Esophagus (tissue), 2 donors: ENCODE results near the gene CPA2. TPM values are rescaled to one million over a fixed set of nuclear protein-coding genes. Genes with fewer than 3 reads are reported as not detected.
"Not testable (repeated sequence)": the region's sequence is repeated elsewhere in the genome, so short reads cannot be mapped to it uniquely, and the experiment has no call there.

Experiments
- H3K27ac ChIP-seq, 2 donors: one replicate each; pipeline ENCODE4 v1.5.1; 2013; ENCODE audit warnings: low read depth in 2 of 2, mild to moderate bottlenecking in 2 of 2, inconsistent platforms in 1 of 2, low read length in 1 of 2, moderate library complexity in 1 of 2
- H3K27me3 ChIP-seq, 2 donors: one replicate each; pipeline ENCODE4 v1.6.1; 2013; ENCODE audit warnings: low read length in 2 of 2, control low read depth in 1 of 2, mild to moderate bottlenecking in 1 of 2; ENCODE audit not compliant: insufficient read depth in 2 of 2, control insufficient read depth in 1 of 2
- H3K36me3 ChIP-seq, 2 donors: one replicate each; pipeline ENCODE4 v1.6.1; 2013; ENCODE audit warnings: low read length in 1 of 2; ENCODE audit not compliant: control insufficient read depth in 2 of 2, insufficient read depth in 2 of 2
- H3K4me1 ChIP-seq, 2 donors: one replicate each; pipeline ENCODE4 v1.6.1; 2013; ENCODE audit warnings: low read length in 1 of 2; ENCODE audit not compliant: control insufficient read depth in 2 of 2, insufficient read depth in 2 of 2
- H3K4me3 ChIP-seq, 2 donors: one replicate each; pipeline ENCODE4 v1.5.1; 2013; ENCODE audit warnings: low read length in 2 of 2, mild to moderate bottlenecking in 2 of 2, low read depth in 1 of 2, moderate library complexity in 1 of 2
- H3K9me3 ChIP-seq, 2 donors: one replicate each; pipeline ENCODE4 v1.6.1; 2013; ENCODE audit warnings: mild to moderate bottlenecking in 2 of 2, low read depth in 1 of 2, low read length in 1 of 2, moderate library complexity in 1 of 2; ENCODE audit not compliant: control insufficient read depth in 2 of 2, insufficient read depth in 1 of 2
- WGBS, 2 donors: extraction: QIAGEN DNeasy Blood & Tissue Kit; methylation state at CpG; one replicate each; pipeline ENCODE4 v1.1.7; 2013; 5-methylcytosine and 5-hydroxymethylcytosine counted together
- polyA plus RNA-seq, 2 donors: library from polyadenylated mRNA; stranded (reverse); fragments of 200-250 nt; gene quantifications; one replicate each; pipeline ENCODE4 v1.2.3, GENCODE V29; 2013
- donor health status: healthy with polysubstance abuse.
- donor health status: Bipolar disorder and iron deficiency.

CPA2 gene
- polyA plus RNA-seq, 2 donors: 0.14 to 0.37 TPM

DNA sequence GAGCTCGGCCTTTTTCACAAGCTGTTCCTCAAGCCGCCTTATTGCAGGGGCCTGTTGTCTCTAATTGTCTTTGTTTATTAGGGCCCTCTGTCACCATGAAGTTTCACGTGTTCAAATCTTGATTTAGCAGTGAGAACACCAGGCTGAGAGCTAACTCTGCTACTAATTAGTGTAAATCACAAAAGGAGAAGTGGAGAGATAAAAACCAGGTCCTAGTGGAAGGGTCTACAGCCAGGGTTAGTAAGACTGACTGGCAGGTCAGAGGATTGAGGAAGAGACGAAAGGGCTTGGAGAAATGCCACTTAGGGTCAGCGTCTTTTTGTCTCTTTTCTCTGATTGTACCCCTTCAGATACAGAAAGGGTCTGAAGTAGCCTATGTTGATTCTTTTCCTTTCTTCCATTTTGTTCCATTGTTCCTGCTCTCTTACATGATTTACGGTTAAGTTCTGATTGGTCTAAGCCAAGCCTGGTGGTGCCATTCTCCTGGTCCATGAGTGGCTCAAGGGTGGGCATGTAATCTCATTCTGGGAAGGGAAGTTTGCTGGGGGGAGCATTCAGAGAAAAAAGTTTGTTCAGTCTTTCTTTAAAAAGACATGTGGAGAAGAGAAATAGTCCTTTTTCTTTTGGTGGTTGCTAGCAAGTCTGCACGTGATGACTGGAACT is 37.7 kb upstream of the CPA2 start:
- H3K36me3 ChIP-seq: no peaks in the 10 kb centered on the region
- no peak overlapping the region for H3K27ac ChIP-seq
- no peak overlapping the region for H3K4me3 ChIP-seq
- no peaks in the 10 kb centered on the region for H3K9me3 ChIP-seq
- H3K4me1 ChIP-seq: no peaks in the 10 kb centered on the region
- H3K27me3 ChIP-seq: no peaks in the 10 kb centered on the region
- 82 to 83% methylated on average over 7 of the region's 7 CpGs for WGBS, 2 donors

DNA sequence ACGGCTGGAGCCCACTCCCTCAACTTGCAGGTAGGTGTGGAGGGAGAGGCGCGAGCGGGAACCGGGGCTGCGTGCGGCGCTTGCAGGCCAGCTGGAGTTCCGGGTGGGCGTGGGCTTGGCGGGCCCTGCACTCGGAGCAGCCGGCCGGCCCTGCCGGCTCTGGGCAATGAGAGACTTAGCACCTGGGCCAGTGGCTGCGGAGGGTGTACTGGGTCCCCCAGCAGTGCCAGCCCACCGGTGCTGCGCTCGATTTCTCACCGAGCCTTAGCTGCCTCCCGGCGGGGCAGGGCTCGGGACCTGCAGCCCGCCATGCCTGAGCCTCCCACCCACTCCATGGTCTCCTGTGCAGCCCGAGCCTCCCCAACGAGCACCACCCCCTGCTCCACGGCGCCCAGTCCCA is 36.7 kb upstream of the CPA2 start:
- not testable (repeated sequence) for H3K27me3 ChIP-seq, H3K27ac ChIP-seq, H3K36me3 ChIP-seq, H3K4me1 ChIP-seq, H3K9me3 ChIP-seq, H3K4me3 ChIP-seq
- WGBS, 2 donors: 92 to 94% methylated on average over 27 to 28 of the region's 28 CpGs

DNA sequence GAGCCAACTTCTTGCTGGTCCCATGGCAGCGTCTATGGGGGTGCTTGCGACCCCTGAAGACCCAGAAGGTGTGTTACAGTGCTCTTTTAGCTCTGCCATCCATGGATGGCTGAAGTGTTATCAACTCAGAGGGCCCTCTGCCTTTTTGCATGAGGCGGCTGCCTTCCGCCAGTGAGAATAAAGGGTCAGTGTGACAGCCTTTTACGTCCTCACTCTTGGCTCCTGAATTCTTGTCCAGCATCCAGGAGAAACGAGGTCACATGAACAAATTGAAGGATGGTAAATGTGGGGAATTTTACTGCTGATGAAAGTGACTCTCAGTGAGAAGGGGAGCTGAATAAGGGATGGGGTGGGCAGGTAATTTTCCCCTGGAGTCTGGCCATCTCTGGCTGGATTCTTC is 34.9 kb upstream of the CPA2 start:
- Histone ChIP-seq H3K4me3 (no peak overlapping the region), H3K27ac (no peak overlapping the region), H3K27me3 (no peaks in the 10 kb centered on the region), H3K36me3 (no peaks in the 10 kb centered on the region), H3K9me3 (no peaks in the 10 kb centered on the region), H3K4me1 (no peaks in the 10 kb centered on the region)
- 74 to 77% methylated on average over 6 of the region's 6 CpGs for WGBS, 2 donors

DNA sequence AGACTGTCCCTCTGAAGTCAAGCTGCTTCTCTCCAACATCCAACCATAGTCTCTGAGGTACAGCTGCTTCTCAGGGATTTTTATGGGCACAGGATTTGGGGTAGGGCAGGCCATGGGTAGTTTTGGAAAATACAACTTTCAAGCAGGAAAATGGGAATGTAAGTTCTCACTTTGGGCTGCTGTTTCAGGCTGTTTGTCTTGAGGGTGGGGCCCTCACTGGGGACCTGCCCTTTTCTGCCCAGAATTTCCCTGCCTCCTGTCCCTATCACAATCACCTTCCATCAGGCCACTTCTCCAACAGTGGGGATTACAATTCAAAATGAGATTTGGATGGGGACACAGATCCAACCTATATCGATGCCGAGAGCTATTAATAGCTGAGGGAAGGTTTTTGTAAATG is 34.5 kb upstream of the CPA2 start:
- Histone ChIP-seq H3K4me1 (no peaks in the 10 kb centered on the region), H3K36me3 (no peaks in the 10 kb centered on the region), H3K27ac (no peak overlapping the region), H3K4me3 (no peak overlapping the region), H3K27me3 (no peaks in the 10 kb centered on the region), H3K9me3 (no peaks in the 10 kb centered on the region)
- WGBS, 2 donors: 85 to 86% methylated on average over 2 of the region's 2 CpGs

DNA sequence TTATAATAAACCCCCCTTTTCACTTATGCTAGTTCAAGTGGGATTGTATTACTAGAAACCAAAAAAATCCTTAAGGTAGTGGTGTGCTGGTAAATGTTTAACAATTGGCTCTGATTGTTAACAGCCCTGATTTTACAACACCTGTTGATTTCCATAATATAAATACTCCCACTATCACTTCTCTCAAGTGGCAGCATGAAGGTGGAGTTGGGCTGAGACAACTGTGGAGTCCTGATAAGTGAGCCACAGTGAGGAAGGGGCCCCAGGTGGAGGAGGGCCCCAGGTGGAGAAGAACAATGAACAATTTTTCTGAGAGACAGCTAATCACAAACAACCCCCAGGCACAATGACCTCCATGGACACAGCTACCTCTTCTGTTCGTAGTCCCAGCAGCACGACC is 32.6 kb upstream of the CPA2 start:
- no peaks in the 10 kb centered on the region for H3K27me3 ChIP-seq
- no peak overlapping the region for H3K4me3 ChIP-seq
- H3K36me3 ChIP-seq: no peaks in the 10 kb centered on the region
- WGBS, 2 donors: 81 to 83% methylated on average over 2 of the region's 2 CpGs
- no peaks in the 10 kb centered on the region for H3K4me1 ChIP-seq
- no peak overlapping the region for H3K27ac ChIP-seq
- no peaks in the 10 kb centered on the region for H3K9me3 ChIP-seq

DNA sequence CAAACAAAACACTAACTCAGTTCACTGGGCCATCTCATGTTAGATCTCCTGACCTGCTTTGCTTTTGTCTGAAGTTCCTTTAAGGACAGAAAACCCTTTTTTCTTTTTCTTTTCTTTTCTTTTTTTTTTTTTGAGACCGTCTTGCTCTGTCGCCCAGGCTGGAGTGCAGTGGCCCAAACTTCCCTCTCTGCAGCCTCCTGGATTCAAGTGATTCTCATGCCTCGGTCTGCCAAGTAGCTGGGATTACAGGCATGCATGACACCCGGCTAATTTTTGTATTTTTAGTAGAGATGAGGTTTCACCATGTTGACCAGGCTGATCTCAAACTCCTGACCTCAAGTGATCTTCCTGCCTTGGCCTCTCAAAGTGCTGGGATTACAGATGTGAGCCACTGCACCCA is 30.3 kb upstream of the CPA2 start:
- not testable (repeated sequence) for H3K4me3 ChIP-seq, H3K27me3 ChIP-seq, H3K9me3 ChIP-seq, H3K36me3 ChIP-seq, H3K4me1 ChIP-seq, H3K27ac ChIP-seq
- WGBS, 2 donors: 83 to 86% methylated on average over 4 of the region's 4 CpGs

DNA sequence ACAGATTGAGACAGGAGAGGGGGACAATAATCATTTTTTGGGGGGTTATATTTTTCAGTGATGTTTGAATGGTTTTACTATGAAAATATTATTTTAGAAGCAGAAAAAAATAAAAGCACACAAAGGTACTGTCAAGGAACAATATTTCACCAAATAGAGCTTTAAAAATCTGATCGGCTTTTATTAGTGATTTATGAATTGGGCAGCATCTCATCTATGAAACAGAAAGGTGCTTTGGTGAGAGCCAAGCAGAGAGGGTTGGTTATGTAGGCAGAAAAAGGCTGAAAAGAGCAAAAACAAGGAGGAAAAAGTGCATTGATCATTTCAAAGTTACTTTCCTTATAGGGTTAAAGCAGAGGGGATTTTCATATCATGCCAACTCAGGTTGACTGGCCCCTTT is 26.4 kb upstream of the CPA2 start:
- WGBS, 2 donors: 97 to 99% methylated on average over 1 of the region's 1 CpG
- no peaks in the 10 kb centered on the region for H3K4me1 ChIP-seq
- no peak overlapping the region for H3K4me3 ChIP-seq
- no peaks in the 10 kb centered on the region for H3K27me3 ChIP-seq
- H3K27ac ChIP-seq: no peak overlapping the region
- H3K36me3 ChIP-seq: no peaks in the 10 kb centered on the region
- H3K9me3 ChIP-seq: no peaks in the 10 kb centered on the region

DNA sequence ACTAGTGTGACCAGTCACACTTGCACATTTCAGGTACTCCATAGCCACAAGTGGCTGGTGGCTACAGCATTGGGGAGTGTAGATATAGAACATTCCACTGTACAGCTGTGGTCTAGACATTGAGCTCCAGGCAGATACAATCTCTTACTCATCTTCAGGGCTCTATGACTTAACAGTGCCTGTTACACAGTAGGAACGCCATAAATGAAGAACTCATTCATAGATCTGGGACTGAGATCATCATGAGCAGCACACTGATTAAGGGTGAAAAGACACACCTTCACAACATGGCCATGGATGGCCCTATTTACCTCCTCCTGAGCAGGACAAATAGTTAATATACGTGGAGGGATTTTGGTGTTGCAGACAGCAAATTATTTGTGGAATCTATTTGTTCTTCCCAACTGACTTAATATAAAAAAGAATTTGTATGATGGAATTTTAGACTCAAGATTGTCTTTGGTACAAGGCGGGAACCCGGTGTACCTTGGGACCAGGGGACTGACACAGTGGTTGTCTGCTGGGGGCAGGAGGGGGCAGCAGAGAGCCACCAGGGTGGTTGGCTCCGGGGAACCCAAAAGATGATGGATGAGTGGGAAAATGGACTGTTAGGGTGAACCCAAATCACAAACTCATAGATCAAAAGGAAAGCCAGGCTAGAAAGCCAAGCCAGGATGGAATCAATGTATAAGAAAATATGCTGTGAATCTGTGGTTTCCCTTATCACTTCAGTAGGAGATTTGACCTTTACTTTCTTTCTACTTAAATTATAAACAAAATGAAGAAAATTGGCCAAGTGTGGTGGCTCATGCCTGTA is 24.3 kb upstream of the CPA2 start:
- 33 to 41% methylated on average over 5 of the region's 5 CpGs for WGBS, 2 donors
- H3K36me3 ChIP-seq: no peaks in the 10 kb centered on the region
- no peak overlapping the region for H3K4me3 ChIP-seq
- peaks cover 0 to 2% of the 10 kb centered on the region in 2 donors for H3K9me3 ChIP-seq
- no peak overlapping the region for H3K27ac ChIP-seq
- no peaks in the 10 kb centered on the region for H3K4me1 ChIP-seq
- no peaks in the 10 kb centered on the region for H3K27me3 ChIP-seq

DNA sequence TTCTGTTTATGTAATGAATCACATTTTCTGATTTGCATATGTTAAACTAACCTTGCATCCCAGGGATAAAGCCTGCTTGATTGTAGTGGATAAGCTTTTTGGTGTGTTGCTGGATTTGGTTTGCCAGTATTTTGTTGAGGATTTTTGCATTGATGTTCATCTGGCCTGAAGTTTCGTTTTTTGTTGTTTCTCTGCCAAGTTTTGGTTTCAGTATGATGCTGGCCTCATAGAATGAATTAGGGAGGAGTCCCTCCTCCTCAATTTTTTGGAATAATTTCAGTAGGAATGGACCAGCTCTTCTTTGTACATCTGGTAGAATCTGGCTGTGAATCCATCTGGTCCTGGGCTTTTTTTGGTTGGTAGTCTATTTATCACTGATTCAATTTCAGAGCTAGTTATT is 23.2 kb upstream of the CPA2 start:
- not testable (repeated sequence) for H3K4me1 ChIP-seq

DNA sequence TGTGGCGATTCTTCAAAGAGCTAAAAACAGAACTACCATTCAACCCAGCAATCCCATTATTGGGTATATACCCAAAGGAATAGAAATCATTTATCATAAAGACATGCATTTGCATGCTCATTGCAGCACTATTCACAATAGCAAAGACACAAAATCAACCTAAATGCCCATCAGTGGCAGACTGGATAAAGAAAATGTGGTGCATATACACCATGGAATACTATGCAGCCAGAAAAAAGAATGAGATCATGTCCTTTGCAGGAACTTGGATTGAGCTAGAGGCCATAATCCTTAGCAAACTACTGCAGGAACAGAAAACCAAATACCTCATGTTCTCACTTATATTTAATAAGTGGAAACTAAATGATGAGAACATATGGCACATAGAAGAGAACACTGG is 20.2 kb upstream of the CPA2 start:
- H3K36me3 ChIP-seq, H3K4me3 ChIP-seq, H3K4me1 ChIP-seq, H3K27me3 ChIP-seq, H3K27ac ChIP-seq, H3K9me3 ChIP-seq: not testable (repeated sequence)
- WGBS, 2 donors: 92 to 96% methylated on average over 1 of the region's 1 CpG

More for the DNA sequence above, 23.2 kb upstream of the CPA2 start:
- not testable (repeated sequence) for H3K27ac ChIP-seq, H3K9me3 ChIP-seq, H3K36me3 ChIP-seq, H3K4me3 ChIP-seq, H3K27me3 ChIP-seq
- 2 to 31% methylated on average over 1 of the region's 1 CpG for WGBS, 2 donors
